ACC112 (cell line): ENCODE measurements around the gene ZNF487.

Source experiments
- H2AFZ ChIP-seq: fragments of 200-600 bp; sonication (generic); one replicate; pipeline ENCODE4 v1.6.0; 2017; ENCODE audit warnings: antibody characterized with exemption, low read length; ENCODE audit not compliant: unreplicated experiment
- H3K27ac ChIP-seq: fragments of 200-600 bp; sonication (generic); 2 replicates; pipeline ENCODE4 v1.5.1; 2014; ENCODE audit warnings: low read depth, mild to moderate bottlenecking, antibody characterized with exemption, low read length, moderate library complexity
- H3K27me3 ChIP-seq: fragments of 200-600 bp; sonication (generic); 2 replicates; pipeline ENCODE4 v1.6.1; 2014; ENCODE audit warnings: mild to moderate bottlenecking, antibody characterized with exemption, low read length, moderate library complexity, mixed read lengths; ENCODE audit not compliant: insufficient read depth
- H3K36me3 ChIP-seq: fragments of 200-600 bp; sonication (generic); 2 replicates; pipeline ENCODE4 v1.6.1; 2016; ENCODE audit warnings: mild to moderate bottlenecking, antibody characterized with exemption, low read length, moderate library complexity, mixed read lengths; ENCODE audit not compliant: insufficient read depth
- H3K4me1 ChIP-seq: fragments of 200-600 bp; sonication (generic); one replicate; pipeline ENCODE4 v1.6.1; 2016; ENCODE audit warnings: low read length, mixed read lengths; ENCODE audit not compliant: insufficient read depth, unreplicated experiment, control insufficient read depth
- H3K4me3 ChIP-seq: fragments of 200-600 bp; sonication (generic); 2 replicates; pipeline ENCODE4 v1.5.1; 2014; ENCODE audit warnings: mild to moderate bottlenecking, low read depth, low read length
- H3K79me2 ChIP-seq: fragments of 200-600 bp; sonication (generic); one replicate; pipeline ENCODE4 v1.6.0; 2016; ENCODE audit warnings: low read length; ENCODE audit not compliant: control insufficient read depth, unreplicated experiment, insufficient read depth

Gene ZNF487

GRCh38 chr10:43404704-43405084, 32.2 kb upstream of the ZNF487 start:
- H3K4me1 ChIP-seq, result peaks cover 54% of the 10 kb centered on the region
- no peak overlapping the region for H3K27ac ChIP-seq
- peaks cover 89% of the 10 kb centered on the region for H3K79me2 ChIP-seq
- H3K4me3 ChIP-seq, result peak overlapping the region; percentile 77
- peaks cover 5% of the 10 kb centered on the region for H3K36me3 ChIP-seq
- no peaks in the 10 kb centered on the region for H3K27me3 ChIP-seq
- H2AFZ ChIP-seq, result no peak overlapping the region

DNA sequence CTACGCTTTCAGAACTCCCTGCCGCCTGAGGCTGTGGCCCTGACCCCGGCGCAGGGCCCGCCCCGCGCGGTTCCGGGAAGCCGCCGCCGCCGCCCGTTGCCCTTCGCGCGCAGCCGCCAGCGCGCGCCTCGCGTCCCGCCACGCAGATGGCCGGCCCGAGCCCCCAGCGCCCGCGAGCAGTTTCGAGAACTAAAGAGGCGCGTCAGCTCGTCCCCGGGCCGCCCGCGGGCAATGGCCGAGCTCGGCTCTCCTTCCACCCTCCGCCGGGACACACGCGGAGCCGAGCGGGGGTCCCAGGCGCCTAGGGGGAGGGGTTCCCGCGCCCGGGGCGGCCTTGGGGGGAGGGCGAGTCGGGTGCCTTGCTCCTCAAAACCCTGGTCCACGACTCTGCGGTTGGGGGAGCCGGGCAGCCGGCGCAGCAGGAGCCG, 29.7 kb upstream of the ZNF487 start:
- Histone ChIP-seq H3K4me3 (peak overlapping the region; percentile 77), H3K27ac (peak overlapping the region; percentile 93), H3K36me3 (peaks cover 5% of the 10 kb centered on the region), H3K4me1 (peaks cover 32% of the 10 kb centered on the region), H2AFZ (no peak overlapping the region), H3K79me2 (peaks cover 67% of the 10 kb centered on the region), H3K27me3 (no peaks in the 10 kb centered on the region)

GRCh38 chr10:43407576-43408330, 29.2 kb upstream of the ZNF487 start:
- no peak overlapping the region for H2AFZ ChIP-seq
- H3K27ac ChIP-seq, result peak overlapping the region; percentile 93
- peaks cover 5% of the 10 kb centered on the region for H3K36me3 ChIP-seq
- peak overlapping the region; percentile 77 for H3K4me3 ChIP-seq
- H3K4me1 ChIP-seq, result peaks cover 26% of the 10 kb centered on the region
- no peaks in the 10 kb centered on the region for H3K27me3 ChIP-seq
- peaks cover 61% of the 10 kb centered on the region for H3K79me2 ChIP-seq

- Histone ChIP-seq H2AFZ (no peak overlapping the region), H3K4me1 (peaks cover 20% of the 10 kb centered on the region), H3K27ac (peak overlapping the region; percentile 93), H3K79me2 (peaks cover 55% of the 10 kb centered on the region), H3K36me3 (peaks cover 4% of the 10 kb centered on the region), H3K4me3 (peak overlapping the region; percentile 77), H3K27me3 (no peaks in the 10 kb centered on the region)
These were observed 28.6 kb upstream of the ZNF487 start for GRCh38 chr10:43408331-43408709.

DNA sequence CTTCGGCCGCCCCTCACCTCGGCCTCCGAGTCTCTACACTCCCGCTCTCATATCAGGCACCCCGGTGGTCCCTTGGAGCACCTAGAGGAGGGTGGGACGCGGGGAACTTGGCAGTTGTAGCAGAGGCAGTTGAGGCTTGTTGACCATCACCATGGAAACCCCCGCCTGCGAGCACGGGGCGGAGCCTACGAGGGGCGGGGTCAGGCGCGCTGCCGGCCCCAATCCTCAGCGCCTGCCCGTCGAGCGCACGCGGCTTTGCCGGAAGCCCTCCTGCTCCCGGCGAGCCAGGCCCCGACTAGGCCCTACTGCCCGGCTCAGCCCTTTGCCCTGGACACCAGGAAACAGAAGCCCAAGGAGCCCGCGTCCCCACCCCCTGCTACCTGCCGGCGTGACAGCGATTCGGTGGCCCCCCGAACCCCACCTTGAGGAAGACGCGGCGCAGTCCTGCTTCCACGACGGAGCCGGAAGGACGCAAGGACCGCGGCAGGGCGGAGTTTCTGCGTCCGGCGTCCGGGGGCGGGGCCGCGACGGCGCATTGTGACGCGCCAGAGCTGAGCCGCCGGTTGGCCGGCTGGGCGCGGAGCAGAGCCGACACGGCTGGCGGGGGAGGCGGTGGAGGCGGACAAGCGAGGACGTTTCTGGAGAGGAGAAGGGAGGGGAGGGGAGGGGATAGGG, 28.1 kb upstream of the ZNF487 start, which contains the start of gene HNRNPF:
TSS of gene HNRNPF (minus strand) at position 477 of the 675 bp plus-strand sequence. CDS start 21,302 bp downstream, outside the sequence.
- peak within 1 kb of the TSS; percentile 64 for H2AFZ ChIP-seq

DNA sequence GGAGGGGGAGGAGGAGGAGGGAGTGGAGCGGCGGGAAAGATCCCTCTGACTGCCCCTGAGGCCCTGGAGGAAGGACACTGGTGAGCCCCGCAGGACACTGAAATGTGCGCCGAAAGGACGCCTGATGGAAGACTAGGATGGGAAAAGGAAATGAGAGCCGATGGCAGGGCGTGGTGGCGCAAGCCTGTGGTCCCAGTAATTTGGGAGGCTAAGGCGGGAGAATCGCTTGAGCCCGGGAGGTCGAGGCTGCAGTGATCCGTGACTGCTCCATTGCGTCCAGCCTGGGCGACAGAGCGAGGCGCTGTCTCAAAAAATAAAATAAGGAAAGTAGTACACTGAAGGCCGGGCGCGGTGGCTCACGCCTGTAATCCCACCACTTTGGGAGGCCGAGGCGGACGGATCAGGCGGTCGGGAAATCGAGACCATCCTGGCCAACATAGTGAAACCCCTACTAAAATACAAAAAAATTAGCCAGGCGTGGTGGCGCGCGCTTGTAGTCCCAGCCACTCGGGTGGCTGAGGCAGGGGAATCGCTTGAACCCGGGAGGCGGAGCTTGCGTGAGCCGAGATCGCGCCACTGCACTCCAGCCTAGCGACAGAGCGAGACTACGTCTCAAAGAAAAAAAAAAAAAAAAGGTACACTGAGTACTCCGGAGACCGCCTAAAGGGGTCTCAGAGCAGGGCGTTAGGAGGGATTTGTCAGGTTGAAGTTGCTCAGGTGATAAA, 27.4 kb upstream of the ZNF487 start:
- Histone ChIP-seq H3K4me1 (peaks cover 9% of the 10 kb centered on the region), H3K36me3 (no peaks in the 10 kb centered on the region), H3K27ac (peak overlapping the region; percentile 93), H3K79me2 (peaks cover 43% of the 10 kb centered on the region), H3K4me3 (peak overlapping the region; percentile 77), H2AFZ (peak overlapping the region; percentile 64), H3K27me3 (no peaks in the 10 kb centered on the region)

More for the DNA sequence above, 28.1 kb upstream of the ZNF487 start, which contains the start of gene HNRNPF:
- Histone ChIP-seq H3K36me3 (no peaks in the 10 kb centered on the region), H3K79me2 (peaks cover 50% of the 10 kb centered on the region), H3K4me3 (peak within 1 kb of the TSS; percentile 77), H3K4me1 (peaks cover 15% of the 10 kb centered on the region), H3K27me3 (no peaks in the 10 kb centered on the region), H3K27ac (peak within 1 kb of the TSS; percentile 93)

DNA sequence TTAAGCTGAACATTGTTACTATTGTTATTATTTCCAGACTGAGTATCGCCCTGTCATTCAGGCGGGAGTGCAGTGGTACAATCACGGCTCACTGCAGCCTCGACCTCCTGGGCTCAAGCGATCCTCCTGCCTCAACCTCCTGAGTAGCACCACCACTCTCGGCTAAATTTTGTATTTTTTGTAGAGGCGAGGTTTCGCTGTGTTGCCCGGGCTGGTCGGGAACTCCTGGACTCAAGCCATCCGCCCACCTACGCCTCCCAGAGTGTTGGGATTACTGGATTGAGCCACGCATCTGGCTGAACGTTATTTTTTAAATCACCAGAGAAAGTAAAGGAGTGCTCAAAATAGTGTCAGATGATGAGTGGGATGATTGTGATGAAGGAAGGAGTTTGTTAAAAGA, 26.6 kb upstream of the ZNF487 start:
- H3K4me3 ChIP-seq, result peak overlapping the region; percentile 77
- no peaks in the 10 kb centered on the region for H3K27me3 ChIP-seq
- H3K79me2 ChIP-seq, result peaks cover 35% of the 10 kb centered on the region
- peak overlapping the region; percentile 93 for H3K27ac ChIP-seq
- H3K36me3 ChIP-seq, result no peaks in the 10 kb centered on the region
- H2AFZ ChIP-seq, result no peak overlapping the region
- peaks cover 4% of the 10 kb centered on the region for H3K4me1 ChIP-seq

DNA sequence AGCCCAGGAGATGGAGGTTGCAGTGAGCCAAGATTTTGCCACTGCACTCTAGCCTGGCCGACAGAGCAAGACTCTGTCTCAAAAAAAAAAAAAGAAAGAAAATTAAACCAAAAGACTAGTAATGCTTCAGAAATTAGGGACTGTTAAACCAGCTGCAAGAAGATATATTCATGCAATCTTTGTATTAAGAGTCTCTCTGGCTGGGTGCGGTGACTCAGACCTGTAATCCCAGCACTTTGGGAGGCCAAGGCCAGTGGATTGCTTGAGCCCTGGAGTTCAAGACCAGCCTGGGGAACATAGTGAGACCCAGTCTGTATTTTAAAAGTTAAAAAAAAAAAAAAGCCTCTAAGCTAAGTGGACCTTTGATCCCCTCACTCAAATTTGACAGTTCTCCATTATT, 25.4 kb upstream of the ZNF487 start:
- no peaks in the 10 kb centered on the region for H3K4me1 ChIP-seq
- no peak overlapping the region for H2AFZ ChIP-seq
- no peaks in the 10 kb centered on the region for H3K36me3 ChIP-seq

GRCh38 chr10:43415544-43415943, 21.4 kb upstream of the ZNF487 start:
- Histone ChIP-seq H3K27ac (no peak overlapping the region), H3K36me3 (no peaks in the 10 kb centered on the region), H3K27me3 (no peaks in the 10 kb centered on the region), H3K79me2 (no peaks in the 10 kb centered on the region), H2AFZ (no peak overlapping the region), H3K4me1 (peaks cover 4% of the 10 kb centered on the region), H3K4me3 (no peak overlapping the region)

More for the DNA sequence above, 25.4 kb upstream of the ZNF487 start:
- H3K27ac ChIP-seq, result no peak overlapping the region
- no peak overlapping the region for H3K4me3 ChIP-seq
- peaks cover 23% of the 10 kb centered on the region for H3K79me2 ChIP-seq
- no peaks in the 10 kb centered on the region for H3K27me3 ChIP-seq

- Histone ChIP-seq H3K4me1 (peaks cover 13% of the 10 kb centered on the region), H3K4me3 (no peak overlapping the region), H3K27ac (no peak overlapping the region), H3K27me3 (no peaks in the 10 kb centered on the region), H3K36me3 (no peaks in the 10 kb centered on the region), H3K79me2 (no peaks in the 10 kb centered on the region), H2AFZ (no peak overlapping the region)
These were observed 18.8 kb upstream of the ZNF487 start for GRCh38 chr10:43417950-43418768.
